ENCODE measurements around the gene SOS2. TPM values are rescaled to one million over a fixed set of nuclear protein-coding genes. Genes with fewer than 3 reads are reported as not detected.

The SOS2 gene
- total and polyA plus RNA-seq, 3 experiments from 2014 or later, result 16.5 to 20.2 (median 18.4) TPM

DNA sequence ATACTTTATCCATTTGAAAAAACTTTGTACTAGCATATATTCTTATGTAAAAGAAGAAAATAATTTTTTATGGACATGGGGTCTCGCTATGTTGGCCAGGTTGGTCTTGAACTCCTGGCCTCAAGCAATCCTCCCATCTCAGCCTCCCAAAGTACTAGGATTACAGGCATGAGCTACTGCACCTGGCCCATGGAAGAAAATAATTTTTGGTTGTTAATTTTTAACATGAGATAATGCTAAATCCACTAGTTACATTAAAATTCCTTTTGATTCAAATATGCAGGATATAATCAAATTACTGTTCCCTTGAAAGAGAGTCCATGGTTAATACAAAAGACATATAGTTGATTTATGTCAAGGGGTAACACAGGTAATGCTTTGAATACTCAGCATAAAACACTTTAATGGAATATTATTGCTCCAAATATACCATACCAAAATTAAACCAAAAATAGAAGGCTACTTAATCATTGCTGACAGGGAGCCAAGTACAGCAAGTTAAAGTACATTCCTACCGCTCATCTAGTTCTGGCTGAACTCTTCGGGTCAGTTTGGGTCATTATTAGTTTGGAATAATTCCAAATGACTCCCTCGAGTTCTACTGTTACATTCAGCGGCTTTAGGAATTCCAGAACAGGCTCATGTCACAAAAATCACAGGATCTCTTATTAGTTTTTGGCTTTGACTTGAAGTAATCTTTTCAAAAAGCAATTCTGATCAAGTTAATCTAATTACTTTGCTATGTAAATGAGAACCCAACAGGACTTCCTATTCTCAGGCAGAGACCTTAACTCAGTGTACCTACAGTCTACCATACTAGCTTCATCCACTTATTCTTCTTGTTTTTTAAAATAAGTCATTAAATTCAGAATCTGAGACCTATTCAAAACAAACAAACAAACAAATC is 6.1 kb downstream of the SOS2 start:
- no peak for DNase-seq
- CTCF ChIA-PET, result no interaction called here

DNA sequence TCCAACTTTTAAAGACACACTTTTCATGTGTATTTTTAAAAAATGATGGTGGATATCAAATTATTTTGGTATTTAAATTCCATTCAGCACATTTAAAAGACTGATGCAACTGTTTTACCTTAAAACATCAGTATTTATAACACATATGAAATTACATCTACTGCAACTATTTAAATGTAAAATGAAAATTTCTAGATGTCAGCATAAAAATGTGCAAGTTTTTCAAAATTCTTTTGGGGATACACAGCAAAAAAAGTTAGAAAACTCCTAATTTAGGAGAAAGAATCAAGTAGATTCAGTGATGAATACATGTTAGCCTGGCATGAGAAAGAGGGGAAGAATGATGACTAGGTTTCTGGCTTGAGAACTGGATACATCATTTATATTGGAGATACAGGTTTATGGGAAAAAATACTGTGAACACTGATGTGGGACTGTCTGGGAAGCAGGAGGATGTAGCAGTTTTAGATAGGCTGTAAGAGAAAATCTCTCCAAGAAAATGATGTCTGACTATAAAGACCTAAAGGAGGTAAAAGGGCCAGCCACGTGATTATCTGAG is 9.2 kb downstream of the SOS2 start:
- H3K4me1 ChIP-seq (ENCODE audit: insufficient read depth, low read length), result peaks cover 23% of the 10 kb centered on the region
- H3K27me3 ChIP-seq (ENCODE audit: insufficient read depth, low read length, poor library complexity, severe bottlenecking), result no peaks in the 10 kb centered on the region
- H3K4me3 ChIP-seq (ENCODE audit: low read length), result no peak overlapping the region
- DNase-seq, result no peak
- POLR2A ChIA-PET, result no interaction called here
- no peak overlapping the region for H3K4me3 Mint-ChIP-seq
- H3K36me3 Mint-ChIP-seq, result peaks cover 0 to 18% (median 2%) of the 10 kb centered on the region in 3 donors
- H3K9me3 ChIP-seq (ENCODE audit: low read length), result no peaks in the 10 kb centered on the region
- peaks cover 0 to 1% of the 10 kb centered on the region in 2 donors for H3K27me3 Mint-ChIP-seq
- H3K36me3 ChIP-seq (ENCODE audit: insufficient read depth, low read length), result peaks cover 4% of the 10 kb centered on the region
- H3K9me3 Mint-ChIP-seq, result no peaks in the 10 kb centered on the region
- H3K4me1 Mint-ChIP-seq, result peaks cover 46 to 79% (median 68%) of the 10 kb centered on the region in 3 donors
- H3K27ac ChIP-seq (ENCODE audit: low read depth, low read length), result no peak overlapping the region
- CTCF ChIA-PET, result no interaction called here
- H3K27ac Mint-ChIP-seq, result peak overlapping the region in 6 of 8 donors; percentile 14 to 58 (median 28)

More for the DNA sequence above, 6.1 kb downstream of the SOS2 start:
- POLR2A ChIA-PET, result no interaction called here
- Histone ChIP-seq H3K27ac (ENCODE audit: low read depth, low read length) (no peak overlapping the region), H3K36me3 (ENCODE audit: insufficient read depth, low read length) (peaks cover 4% of the 10 kb centered on the region), H3K27me3 (ENCODE audit: insufficient read depth, low read length, poor library complexity, severe bottlenecking) (no peaks in the 10 kb centered on the region), H3K4me1 (ENCODE audit: insufficient read depth, low read length) (peaks cover 36% of the 10 kb centered on the region), H3K4me3 (ENCODE audit: low read length) (no peak overlapping the region), H3K9me3 (ENCODE audit: low read length) (no peaks in the 10 kb centered on the region)
- peaks cover 0 to 17% (median 5%) of the 10 kb centered on the region in 3 donors for H3K36me3 Mint-ChIP-seq
- H3K4me1 Mint-ChIP-seq, result peaks cover 54 to 90% (median 80%) of the 10 kb centered on the region in 3 donors
- peaks cover 0 to 1% of the 10 kb centered on the region in 2 donors for H3K27me3 Mint-ChIP-seq
- H3K27ac Mint-ChIP-seq, result peak overlapping the region; percentile 7 to 93 (median 51)
- no peaks in the 10 kb centered on the region for H3K9me3 Mint-ChIP-seq
- peak overlapping the region in 2 of 7 donors; percentile 13 to 20 for H3K4me3 Mint-ChIP-seq

DNA sequence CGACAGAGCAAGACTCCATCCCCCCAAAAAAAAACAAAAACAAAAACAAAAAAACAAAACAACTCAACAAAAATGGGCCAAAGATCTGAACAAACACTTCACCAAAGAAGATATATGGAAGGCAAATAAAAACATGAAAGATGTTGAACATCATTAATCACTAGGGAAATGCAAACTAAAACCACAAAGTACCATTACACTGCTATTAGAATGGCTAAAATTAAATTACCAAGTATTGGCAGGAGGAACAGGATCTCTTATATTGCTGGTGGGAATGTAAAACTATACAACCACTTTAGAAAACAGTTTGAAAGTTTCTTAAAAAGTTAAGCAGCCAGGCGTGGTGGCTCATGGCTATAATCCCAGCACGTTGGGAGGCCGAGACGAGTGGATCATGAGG is 12.9 kb downstream of the SOS2 start:
- H3K27ac Mint-ChIP-seq, result no peak overlapping the region
- H3K4me1 Mint-ChIP-seq, result peaks cover 37 to 58% (median 55%) of the 10 kb centered on the region in 3 donors
- Histone ChIP-seq H3K36me3 (ENCODE audit: insufficient read depth, low read length) (peaks cover 4% of the 10 kb centered on the region), H3K9me3 (ENCODE audit: low read length) (no peaks in the 10 kb centered on the region), H3K27ac (ENCODE audit: low read depth, low read length) (no peak overlapping the region), H3K27me3 (ENCODE audit: insufficient read depth, low read length, poor library complexity, severe bottlenecking) (no peaks in the 10 kb centered on the region), H3K4me3 (ENCODE audit: low read length) (no peak overlapping the region), H3K4me1 (ENCODE audit: insufficient read depth, low read length) (peaks cover 11% of the 10 kb centered on the region)
- peaks cover 0 to 19% (median 2%) of the 10 kb centered on the region in 3 donors for H3K36me3 Mint-ChIP-seq
- H3K27me3 Mint-ChIP-seq, result no peaks in the 10 kb centered on the region
- DNase-seq, result no peak
- ChIA-PET POLR2A (no interaction called here), CTCF (no interaction called here)
- H3K4me3 Mint-ChIP-seq, result peak overlapping the region in 1 of 7 donors; percentile 41
- H3K9me3 Mint-ChIP-seq, result no peaks in the 10 kb centered on the region

DNA sequence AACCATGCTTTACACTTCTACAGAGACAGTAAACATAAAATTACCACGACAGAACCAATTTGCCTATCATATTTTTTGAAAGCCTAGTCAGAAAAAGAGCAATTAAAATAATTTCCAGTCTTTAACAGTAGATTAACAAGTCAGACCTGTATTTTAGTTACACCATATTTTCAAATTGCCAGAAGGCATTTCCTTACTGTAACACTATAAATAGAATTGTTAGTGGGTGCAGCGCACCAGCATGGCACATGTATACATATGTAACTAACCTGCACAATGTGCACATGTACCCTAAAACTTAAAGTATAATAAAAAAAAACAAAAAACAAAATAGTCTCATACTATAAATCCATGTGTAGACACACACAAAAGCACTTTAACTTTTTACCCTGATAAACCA is 16.0 kb downstream of the SOS2 start:
- Mint-ChIP-seq H3K4me1 (peaks cover 27 to 46% (median 43%) of the 10 kb centered on the region in 3 donors), H3K36me3 (peaks cover 0 to 11% (median 2%) of the 10 kb centered on the region in 3 donors), H3K27ac (no peak overlapping the region), H3K4me3 (no peak overlapping the region), H3K9me3 (no peaks in the 10 kb centered on the region), H3K27me3 (no peaks in the 10 kb centered on the region)
- no peak for DNase-seq
- Histone ChIP-seq H3K36me3 (ENCODE audit: insufficient read depth, low read length) (peaks cover 1% of the 10 kb centered on the region), H3K9me3 (ENCODE audit: low read length) (no peaks in the 10 kb centered on the region), H3K4me3 (ENCODE audit: low read length) (no peak overlapping the region), H3K27me3 (ENCODE audit: insufficient read depth, low read length, poor library complexity, severe bottlenecking) (no peaks in the 10 kb centered on the region), H3K4me1 (ENCODE audit: insufficient read depth, low read length) (no peaks in the 10 kb centered on the region), H3K27ac (ENCODE audit: low read depth, low read length) (no peak overlapping the region)
- CTCF ChIA-PET, result no interaction called here
- POLR2A ChIA-PET, result no interaction called here

DNA sequence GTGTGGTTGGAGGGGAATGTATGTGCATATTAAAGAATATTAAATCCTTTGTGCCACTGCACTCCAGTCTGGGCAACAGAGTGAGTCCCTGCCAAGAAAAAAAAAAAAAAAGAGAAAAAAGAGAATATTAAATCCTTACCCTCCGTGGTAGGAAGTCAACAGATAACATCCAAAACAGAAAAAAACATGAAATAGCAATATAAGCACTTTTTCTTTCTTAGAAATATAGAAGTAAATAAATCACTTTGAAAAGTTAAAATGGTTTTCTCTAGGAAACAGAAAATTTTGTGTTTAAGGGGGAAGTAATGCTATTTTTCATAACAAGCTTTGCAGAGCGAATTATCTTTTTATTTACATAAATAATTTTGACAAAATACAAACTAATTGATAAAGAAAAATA is 17.6 kb downstream of the SOS2 start:
- Mint-ChIP-seq H3K4me1 (peaks cover 24 to 39% (median 38%) of the 10 kb centered on the region in 3 donors), H3K27me3 (no peaks in the 10 kb centered on the region), H3K27ac (no peak overlapping the region), H3K36me3 (peaks cover 0 to 11% (median 2%) of the 10 kb centered on the region in 3 donors), H3K4me3 (no peak overlapping the region), H3K9me3 (no peaks in the 10 kb centered on the region)
- H3K4me3 ChIP-seq (ENCODE audit: low read length), result no peak overlapping the region
- no peaks in the 10 kb centered on the region for H3K36me3 ChIP-seq (ENCODE audit: insufficient read depth, low read length)
- H3K4me1 ChIP-seq (ENCODE audit: insufficient read depth, low read length), result no peaks in the 10 kb centered on the region
- H3K27me3 ChIP-seq (ENCODE audit: insufficient read depth, low read length, poor library complexity, severe bottlenecking), result no peaks in the 10 kb centered on the region
- ChIA-PET POLR2A (interaction anchor here (0.7 kb wide), 1 partner anchor 74 kb away, joined by 3 read pairs; no protein-coding TSS in a partner anchor), CTCF (no interaction called here)
- no peaks in the 10 kb centered on the region for H3K9me3 ChIP-seq (ENCODE audit: low read length)
- DNase-seq, result no peak
- no peak overlapping the region for H3K27ac ChIP-seq (ENCODE audit: low read depth, low read length)

DNA sequence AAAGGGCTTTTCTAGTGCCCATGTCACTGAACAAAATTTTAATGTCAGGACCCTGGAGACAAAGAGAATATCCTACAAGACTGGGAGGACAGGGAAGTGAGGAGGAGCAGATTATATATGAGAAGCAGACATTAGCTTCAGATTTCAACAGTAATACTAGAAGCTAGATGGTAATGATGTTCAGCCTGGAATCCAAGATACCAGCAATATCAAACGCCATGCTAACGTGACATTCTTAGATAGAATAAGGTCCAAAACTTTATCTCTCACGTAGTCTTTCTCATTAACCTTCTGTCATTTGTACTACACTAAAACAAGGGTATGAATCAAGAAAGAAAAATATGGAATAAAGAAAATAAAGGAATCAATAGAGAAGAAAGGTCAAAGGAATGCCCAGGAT is 18.7 kb downstream of the SOS2 start:
- H3K27me3 ChIP-seq (ENCODE audit: insufficient read depth, low read length, poor library complexity, severe bottlenecking), result no peaks in the 10 kb centered on the region
- Mint-ChIP-seq H3K36me3 (peaks cover 0 to 10% (median 2%) of the 10 kb centered on the region in 3 donors), H3K27ac (peak overlapping the region in 2 of 8 donors; percentile 13 to 59), H3K9me3 (no peaks in the 10 kb centered on the region), H3K27me3 (no peaks in the 10 kb centered on the region), H3K4me3 (no peak overlapping the region), H3K4me1 (peaks cover 23 to 37% (median 33%) of the 10 kb centered on the region in 3 donors)
- H3K4me1 ChIP-seq (ENCODE audit: insufficient read depth, low read length), result no peaks in the 10 kb centered on the region
- ChIA-PET POLR2A (no interaction called here), CTCF (no interaction called here)
- no peak overlapping the region for H3K4me3 ChIP-seq (ENCODE audit: low read length)
- H3K9me3 ChIP-seq (ENCODE audit: low read length), result no peaks in the 10 kb centered on the region
- no peak overlapping the region for H3K27ac ChIP-seq (ENCODE audit: low read depth, low read length)
- no peak for DNase-seq
- no peaks in the 10 kb centered on the region for H3K36me3 ChIP-seq (ENCODE audit: insufficient read depth, low read length)

DNA sequence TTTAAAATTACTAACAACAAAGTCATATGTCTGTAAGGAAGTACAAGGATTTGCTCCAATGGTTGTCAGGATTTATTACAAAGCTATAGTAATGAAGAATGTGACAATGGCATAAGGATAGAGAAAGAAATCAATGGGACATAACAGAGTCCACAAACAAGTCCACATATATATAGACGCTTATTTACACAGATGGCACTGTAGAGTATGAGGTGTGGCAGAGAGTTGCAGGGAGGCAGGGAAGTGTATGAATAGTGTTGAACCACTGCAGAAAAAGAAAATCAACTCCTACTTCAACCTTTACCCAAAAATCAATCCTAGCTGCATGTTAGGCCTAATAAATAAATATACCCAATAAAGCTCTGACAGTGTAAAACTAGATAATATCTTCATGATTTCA is 21.3 kb downstream of the SOS2 start:
- H3K27me3 ChIP-seq (ENCODE audit: insufficient read depth, low read length, poor library complexity, severe bottlenecking), result no peaks in the 10 kb centered on the region
- DNase-seq, result no peak
- H3K4me1 Mint-ChIP-seq, result peaks cover 17 to 37% (median 29%) of the 10 kb centered on the region in 3 donors
- H3K9me3 ChIP-seq (ENCODE audit: low read length), result no peaks in the 10 kb centered on the region
- no peak overlapping the region for H3K27ac ChIP-seq (ENCODE audit: low read depth, low read length)
- POLR2A ChIA-PET, result no interaction called here
- H3K4me3 Mint-ChIP-seq, result no peak overlapping the region
- H3K4me3 ChIP-seq (ENCODE audit: low read length), result no peak overlapping the region
- no peaks in the 10 kb centered on the region for H3K4me1 ChIP-seq (ENCODE audit: insufficient read depth, low read length)
- no peaks in the 10 kb centered on the region for H3K27me3 Mint-ChIP-seq
- no peaks in the 10 kb centered on the region for H3K36me3 ChIP-seq (ENCODE audit: insufficient read depth, low read length)
- CTCF ChIA-PET, result no interaction called here
- peaks cover 0 to 6% (median 3%) of the 10 kb centered on the region in 3 donors for H3K36me3 Mint-ChIP-seq
- no peaks in the 10 kb centered on the region for H3K9me3 Mint-ChIP-seq
- H3K27ac Mint-ChIP-seq, result peak overlapping the region in 1 of 8 donors; percentile 1

DNA sequence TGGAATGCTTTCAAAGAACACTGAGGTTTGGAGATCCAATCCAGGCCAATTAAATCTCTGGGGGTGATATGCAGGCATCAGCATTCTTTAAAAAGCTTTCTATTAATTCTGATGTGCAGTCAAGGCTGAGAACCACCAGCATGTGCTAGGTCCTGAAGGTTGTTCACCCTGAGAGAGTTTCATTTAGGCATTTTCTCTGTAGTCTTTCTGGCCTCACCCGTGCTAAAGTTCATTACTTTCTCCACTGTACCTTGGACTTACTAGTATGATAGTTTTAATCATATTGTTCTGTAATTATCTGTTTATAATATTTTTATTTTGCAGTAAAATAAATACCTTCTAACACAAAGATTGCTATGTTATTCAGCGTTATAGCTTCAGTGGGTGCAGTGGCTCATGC is 32.9 kb downstream of the SOS2 start:
- Mint-ChIP-seq H3K27me3 (no peaks in the 10 kb centered on the region), H3K27ac (no peak overlapping the region), H3K4me3 (no peak overlapping the region), H3K9me3 (no peaks in the 10 kb centered on the region), H3K4me1 (no peaks in the 10 kb centered on the region), H3K36me3 (peaks cover 0 to 57% (median 10%) of the 10 kb centered on the region in 3 donors)
- ChIA-PET CTCF (no interaction called here), POLR2A (no interaction called here)
- Histone ChIP-seq H3K9me3 (ENCODE audit: low read length) (no peaks in the 10 kb centered on the region), H3K4me1 (ENCODE audit: insufficient read depth, low read length) (no peaks in the 10 kb centered on the region), H3K36me3 (ENCODE audit: insufficient read depth, low read length) (no peaks in the 10 kb centered on the region), H3K4me3 (ENCODE audit: low read length) (no peak overlapping the region), H3K27me3 (ENCODE audit: insufficient read depth, low read length, poor library complexity, severe bottlenecking) (no peaks in the 10 kb centered on the region), H3K27ac (ENCODE audit: low read depth, low read length) (no peak overlapping the region)
- no peak for DNase-seq

Data from CD8-positive, alpha-beta memory T cell (primary cell).